ENCODE measurements around the gene MGRN1.

Gene MGRN1

DNA sequence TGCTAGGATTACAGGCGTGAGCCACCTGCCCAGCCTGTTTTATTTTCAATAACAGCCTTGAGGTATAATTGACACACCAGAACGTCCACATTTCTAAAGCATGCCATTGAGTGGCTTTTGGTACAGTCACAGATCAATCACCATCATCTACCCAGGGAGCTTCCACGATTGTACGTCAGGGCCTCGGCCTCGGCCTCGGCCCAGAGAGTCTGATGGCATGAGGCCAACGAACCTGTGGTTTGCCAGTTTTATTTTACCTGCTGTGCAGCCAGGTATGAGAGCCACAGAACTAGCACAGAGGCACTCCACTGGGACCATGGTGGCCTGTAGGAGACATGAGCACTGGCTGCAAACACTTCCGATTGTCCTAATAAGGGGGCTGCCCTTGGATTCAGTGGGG, 18.3 kb upstream of the MGRN1 start:
- no peak for DNase-seq

DNA sequence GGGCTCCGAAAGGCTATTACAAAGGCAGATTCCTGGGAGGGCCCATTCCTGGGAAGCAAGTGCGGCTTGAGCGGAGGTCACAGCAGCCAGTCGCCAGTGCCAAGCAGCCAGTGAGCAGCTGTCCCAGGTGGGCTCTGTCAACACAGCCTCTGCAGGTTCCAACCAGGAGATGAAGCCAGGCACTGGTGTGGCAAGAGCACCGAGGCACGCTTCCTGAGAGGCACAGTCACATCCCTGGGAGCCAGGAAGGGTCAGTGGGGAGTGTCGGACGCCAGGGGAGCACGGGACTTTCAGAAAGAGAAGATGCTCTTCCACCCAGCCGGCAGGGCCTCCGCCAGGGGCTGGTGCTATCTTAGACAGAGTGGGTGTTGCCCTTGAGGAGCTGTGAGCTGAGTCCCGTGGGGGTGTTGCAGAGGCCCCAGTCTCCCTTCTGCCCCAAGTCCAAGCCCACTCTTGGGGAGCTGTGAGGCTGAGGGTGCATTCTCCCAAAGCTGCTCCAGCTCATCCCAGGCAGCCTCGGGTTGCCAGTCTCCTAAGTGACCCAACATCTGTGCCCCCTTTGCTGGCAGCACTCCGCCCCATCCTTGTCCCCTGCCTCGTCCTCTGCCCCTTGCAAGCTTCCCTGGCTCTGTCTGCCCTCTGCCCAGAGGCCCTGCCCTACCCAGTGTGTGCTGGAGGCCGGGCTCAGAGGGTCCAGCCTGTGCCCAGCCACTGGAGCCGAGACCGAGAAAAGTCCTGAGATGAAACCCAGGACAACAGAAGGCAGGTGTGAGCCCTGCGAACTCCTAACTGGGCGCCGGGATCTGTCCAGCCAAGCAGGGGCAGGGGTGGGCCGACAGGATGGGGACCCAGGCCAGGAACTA, 16.6 kb upstream of the MGRN1 start:
- no peak for DNase-seq

DNA sequence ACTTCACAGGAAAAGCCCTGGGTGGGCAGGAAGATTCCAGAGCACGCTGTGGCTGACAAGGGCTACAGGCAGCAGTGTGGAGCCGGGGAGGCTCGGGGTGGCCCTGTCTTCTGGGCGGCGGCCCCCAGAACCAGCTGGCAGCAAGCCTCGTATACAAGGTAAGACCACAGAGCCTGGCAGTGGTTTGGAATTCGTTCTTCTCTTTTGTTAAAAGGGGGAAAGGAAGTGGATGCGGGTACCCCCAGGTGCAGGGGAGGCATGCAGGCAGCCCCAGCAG, 16.0 kb upstream of the MGRN1 start:
- no peak for DNase-seq

DNA sequence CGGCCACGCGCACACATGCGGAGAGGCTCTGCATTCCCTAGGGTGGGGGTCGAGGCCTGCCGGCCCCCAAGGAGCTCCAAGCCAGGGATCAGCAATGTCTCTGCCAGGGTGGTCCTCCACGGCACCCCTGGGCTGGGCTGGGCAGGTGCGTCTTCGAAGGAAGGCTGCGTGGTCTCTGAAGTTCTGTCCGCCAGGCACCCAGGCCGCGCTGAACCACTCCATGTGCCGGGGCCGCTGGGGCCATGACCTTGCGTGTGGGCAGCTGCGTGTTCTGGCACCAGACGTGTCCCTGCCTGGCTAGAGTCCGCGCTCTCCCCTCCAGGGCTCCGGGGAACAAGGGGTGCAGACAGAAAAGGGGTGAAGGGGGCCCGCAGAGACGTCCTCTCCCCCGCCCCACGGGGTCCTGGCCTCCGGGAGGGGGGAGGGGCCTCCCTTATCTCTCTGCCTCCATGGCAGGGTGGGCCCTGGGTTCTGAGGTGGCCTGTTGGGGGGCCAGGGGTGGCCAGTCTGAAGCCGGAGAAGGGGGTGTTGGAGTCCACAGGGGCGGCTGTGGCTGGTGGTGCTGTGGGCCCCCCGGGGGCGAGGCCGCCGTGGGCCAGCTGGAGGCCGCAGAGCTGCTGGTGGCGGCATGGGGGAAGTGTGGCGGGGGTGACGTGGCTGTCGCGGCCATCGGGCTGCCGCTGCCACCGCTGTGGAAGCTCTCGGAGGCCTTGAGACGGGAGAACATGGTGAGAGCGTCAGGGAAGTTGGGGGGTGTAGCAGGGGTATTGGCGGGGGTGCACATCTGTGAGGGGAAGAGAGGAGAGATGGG, 15.2 kb upstream of the MGRN1 start:
- no peak for DNase-seq

DNA sequence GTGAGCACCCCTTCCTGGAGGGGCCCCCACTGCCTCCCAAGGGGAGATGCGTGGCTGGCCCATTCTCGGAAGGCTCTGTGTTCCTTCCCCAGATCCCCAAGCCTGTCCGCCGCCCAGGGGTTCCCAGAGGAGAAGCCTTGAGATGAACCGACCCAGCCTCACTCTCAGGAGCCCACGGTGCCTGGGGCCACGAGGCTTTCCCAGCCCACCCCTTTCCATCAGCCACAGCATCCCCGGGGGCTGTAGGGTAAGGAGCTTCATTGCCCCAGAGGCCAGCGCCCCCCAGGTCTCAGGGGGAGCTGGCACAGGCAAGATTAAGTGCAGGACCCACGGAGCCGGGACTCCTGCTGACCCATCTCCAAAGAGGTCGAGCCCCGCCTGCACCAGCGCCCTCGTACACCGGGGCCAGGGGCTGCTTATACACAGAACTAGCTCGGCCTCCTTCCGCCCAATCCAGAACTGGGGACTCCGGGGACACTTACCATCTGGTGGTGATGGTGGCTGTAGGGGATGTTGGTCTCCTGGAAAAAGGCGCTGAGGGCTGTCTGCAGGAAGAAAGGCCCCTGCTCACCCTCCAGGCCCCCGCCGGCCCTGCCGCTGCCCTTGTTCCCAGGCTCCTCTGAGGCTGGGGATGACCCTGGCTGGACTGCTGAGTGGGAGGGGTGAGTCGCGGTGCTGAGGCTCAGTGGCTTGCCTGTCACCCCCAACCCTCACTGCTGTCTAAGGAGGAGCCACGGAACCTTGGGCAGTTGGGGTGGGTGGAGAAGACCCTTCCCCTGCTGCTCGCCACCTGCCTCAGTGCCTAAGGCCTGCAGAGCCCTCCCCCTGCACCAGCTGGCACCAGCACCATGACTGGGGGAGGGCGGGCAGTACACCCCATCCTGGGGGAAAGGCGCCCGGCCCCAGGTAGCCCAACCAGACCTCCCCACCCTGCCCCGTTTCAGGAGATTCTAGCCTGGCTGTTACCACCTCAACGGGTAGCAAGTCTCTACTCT, 14.3 kb upstream of the MGRN1 start:
- DNase-seq, result no peak

DNA sequence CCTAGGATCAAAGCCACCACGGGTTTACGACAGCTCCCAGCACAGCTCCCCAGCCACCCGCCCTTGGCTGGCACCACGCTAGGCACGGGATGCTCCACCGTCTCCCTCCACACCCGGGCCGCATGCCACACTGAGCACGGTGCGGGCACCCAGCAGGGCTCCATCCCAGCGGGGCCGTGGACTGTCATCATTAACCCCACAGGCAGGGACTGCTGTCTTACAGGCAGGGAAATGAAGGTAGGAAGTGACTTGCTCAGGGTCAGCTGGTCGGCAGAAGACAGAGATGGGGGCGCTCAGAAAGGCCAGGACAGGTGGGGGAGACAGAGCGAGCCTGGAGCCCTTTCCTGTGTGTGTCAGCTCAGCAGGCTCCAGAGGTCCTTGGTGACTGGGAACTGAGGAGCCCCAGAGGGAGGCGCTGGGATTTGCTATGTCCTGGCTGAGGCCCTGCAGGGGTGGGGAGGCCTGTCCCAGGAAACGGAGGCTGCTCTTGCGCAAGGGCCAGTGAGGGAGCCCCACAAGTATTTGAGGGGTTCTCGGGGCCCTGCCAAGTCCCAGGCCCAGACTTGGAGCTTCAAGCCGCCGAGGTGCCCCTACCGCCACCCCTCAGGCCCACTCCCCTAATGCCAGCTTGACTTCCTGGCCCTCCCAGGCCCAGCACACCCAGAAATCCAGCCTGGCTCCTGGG, 13.1 kb upstream of the MGRN1 start:
- no peak for DNase-seq

DNA sequence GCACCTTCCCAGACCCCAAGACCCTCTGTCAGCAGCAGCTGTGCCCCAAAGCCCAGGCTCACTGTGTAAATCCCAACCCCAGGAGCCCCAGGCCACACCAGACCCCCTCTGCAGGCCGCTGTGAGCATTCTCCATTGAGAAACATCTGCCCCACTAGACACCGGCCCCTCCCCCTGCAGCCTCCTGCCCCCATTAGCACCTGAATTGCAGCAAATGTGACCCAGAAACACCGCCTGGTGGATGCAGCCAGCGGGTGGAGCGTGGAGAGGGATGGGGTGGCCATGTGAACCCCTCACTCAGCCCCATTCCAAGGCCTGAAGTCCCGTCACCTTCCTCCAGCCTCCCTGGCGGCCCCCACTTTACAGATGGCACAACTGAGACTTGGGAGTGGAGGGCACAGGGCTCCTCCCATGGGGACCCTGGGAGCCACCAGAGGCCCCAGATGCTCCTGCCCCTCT, 12.1 kb upstream of the MGRN1 start:
- no peak for DNase-seq

DNA sequence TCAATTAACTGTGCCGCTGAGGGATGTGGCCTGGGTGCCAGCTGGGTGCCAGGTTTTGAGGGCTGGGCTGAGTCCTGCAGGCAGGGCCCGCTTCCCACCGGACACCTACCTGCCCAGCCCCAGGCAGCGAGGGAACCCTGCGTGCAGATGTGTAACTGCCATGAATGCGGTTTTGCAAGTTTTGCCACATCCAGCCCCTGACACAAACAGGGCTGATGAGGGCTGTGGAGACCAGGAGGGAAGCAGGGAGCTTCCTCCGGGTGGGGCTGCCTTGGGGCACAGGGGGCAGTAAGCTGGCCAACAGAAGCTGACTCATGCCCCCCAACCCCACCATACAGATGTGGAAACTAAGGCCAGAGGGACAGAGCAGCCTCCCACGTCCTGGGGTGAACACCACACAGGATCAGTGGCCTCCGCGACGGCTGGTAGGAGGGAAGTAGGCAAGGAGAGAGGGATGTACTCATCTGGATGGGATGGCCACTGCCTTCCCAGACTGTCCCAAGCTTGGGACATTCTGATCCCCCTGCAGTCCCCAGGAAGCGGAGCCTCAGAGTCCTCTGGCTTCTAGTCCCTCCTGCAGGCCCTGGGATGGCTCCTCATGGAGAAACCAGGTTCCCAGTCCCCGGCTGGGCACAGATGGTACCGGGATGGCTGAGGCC, 11.5 kb upstream of the MGRN1 start:
- no peak for DNase-seq

DNA sequence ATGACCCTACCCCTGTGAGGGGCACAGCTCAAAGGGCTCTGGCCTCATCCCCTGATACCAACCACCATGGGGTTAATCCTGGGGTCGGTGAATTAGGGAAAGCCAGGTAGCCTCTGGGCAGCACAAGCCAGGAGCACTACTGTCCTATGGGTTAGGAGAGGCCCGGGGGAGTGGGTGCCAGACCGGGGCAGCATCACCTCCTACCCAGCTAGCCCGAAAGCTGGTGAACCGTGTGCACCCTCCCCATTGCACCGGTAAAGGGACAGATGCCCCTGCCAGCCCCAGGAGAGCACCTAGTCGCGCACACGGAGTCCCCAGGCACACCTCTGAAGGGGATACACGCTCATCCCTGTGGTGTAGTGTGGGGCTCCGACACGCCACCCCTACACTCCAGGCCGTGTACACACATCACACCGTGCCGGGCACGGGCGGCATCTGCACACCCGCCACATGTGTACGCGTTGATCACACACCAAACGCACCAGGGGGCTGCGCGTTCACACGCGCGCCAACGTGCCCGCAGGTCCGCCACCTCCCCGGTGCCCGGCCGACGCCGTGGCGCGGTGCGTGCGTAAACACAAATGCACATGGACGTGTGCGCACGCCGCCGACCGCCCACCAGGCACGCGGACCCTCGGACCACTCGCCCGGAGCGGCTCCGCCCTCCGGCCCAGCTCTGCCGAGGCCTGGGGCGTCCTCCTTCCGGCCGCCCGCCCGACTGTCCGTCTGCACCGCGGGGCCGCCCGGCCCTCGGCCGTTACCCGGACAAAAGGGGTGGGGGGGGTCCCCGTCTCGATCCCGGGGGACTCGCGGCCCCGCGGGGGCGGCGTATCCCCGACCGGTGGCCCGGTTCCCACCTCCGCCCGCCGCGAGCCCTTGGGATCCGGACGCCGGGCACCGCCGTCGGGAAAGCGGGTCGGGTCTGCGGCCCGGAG, 10.7 kb upstream of the MGRN1 start:
- peak; percentile 71 for DNase-seq

DNA sequence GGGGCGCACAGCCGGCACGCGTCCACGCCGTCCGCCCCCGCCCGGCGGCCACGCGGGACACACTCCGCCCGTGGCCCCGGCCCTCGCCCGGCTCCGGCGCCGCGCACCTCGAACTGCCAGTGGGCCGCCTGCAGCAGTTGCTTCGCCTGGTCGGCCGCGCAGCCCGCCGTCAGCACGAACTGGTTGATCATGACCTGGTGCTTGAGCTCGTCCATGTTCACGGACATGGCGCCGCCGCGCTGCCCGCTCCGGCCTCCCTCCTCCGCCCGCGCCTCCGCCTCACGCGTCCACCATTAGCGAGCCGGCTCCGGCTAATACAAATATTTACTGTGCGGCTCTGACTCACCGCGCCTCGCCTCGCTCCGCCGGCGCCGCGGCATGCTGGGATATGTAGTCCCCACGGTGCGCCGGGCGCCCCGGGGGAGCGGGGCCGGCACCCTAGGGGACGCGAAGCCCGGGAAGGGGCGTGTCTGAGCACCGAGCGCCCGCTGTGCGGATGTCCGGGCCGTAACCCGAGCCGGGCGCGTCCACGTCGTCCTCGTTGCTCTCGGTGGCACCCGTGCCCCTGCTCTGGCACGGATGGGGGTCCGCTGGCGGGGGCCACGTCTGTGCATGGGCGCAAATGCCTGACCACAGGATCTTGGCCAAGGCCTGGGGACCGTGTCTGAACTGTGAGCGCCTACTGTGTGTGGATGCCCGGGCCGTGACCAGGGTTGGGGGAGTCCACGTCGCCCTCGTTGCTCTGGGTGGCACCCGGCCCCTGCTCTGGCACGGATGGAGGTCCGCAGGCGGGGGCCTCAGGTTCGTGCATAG, 9.8 kb upstream of the MGRN1 start, which contains the start of gene UBALD1:
Gene UBALD1, minus strand, starts transcription at position 318 of the 813 bp plus-strand sequence. Its CDS starts 91 bp downstream, at position 227.
- peak; percentile 93 for DNase-seq

DNA sequence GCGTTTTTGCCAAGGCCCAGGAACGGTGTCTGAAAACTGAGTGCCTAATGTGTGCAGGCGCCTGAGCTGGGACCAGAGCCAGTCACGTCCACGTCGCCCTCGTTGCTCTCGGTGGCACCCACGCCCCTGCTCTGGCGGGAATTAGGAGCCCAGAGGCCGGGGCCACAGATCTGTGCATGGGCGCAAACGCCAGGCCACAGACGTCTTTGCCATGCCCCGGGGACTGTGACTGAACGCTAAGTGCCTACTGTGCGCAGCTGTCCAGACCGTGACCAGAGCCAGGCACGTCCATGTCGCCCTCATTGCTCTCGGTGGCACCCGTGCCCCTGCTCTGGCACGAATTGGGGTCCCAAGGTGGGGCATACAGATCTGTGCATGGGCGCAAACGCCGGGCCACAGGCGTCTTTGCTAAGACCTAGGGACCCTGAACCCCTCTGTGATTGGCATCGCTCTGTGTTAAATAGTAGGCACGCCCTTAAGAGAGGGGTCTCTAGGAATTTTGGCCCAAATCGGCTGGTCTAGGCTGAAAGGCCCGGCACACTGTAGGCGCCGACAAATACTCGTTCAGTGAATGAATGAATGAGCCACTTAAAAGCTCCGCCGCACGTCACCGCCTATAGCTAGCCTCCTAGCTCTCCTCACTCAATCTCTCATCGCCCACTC, 9.1 kb upstream of the MGRN1 start:
- peak; percentile 69 for DNase-seq

DNA sequence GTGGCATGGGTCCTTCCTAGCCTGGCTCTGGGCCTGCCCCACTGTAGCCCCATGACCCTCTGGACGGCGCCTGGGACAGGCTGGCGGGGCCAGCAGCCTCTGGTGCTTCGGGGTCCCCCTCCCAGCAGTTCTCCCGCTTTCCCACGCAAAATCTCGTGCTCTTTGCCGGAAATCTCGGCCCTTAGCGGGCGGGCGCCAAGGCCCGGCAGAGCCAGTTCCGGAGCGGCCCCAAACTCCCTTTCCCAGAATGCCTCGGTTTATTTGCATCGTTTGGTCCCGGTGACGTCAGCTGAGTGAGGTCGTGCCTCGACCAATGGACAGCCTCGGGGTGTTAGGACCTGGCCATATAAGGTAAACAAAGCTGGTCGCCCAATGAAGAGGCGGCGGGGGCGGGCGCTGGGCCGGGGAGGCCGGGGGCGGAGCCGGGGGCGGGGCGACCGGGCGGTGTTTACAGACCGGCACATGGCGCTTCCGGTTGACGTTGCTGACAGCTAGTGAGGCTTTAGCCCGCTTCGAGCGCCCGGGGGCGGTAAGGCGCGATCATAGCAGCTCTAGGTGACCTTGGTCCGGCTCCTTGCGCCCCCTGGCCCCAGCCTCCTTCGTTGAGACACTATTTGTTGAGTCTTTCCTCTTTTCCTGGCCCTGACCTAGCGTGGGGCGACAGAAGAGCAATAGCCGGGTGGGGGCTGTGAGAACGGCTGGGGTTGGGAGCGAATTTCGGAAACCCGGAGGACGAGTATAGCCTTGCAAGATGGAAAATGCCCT, 8.4 kb upstream of the MGRN1 start:
- peak; percentile 99 for DNase-seq

DNA sequence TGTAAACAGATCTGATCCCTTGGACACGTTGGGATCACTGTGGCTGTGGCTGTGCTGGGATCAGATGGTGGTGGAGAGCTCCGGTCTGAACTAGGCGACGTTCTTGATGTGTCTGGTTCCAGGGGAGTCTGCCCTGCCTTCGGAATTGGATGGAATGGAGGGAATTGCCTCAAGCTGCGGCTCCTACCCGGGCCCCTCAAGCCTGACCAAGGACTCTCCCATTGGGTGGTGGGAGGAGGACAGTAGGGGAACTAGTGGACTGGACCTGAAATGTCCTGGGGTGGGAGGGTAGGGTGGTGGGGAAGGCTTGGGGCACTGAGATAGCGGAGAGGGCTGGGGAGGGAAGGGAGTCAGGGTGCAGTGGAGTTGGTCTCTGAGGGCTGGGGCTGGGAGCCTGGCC, 6.7 kb upstream of the MGRN1 start:
- no peak for DNase-seq

DNA sequence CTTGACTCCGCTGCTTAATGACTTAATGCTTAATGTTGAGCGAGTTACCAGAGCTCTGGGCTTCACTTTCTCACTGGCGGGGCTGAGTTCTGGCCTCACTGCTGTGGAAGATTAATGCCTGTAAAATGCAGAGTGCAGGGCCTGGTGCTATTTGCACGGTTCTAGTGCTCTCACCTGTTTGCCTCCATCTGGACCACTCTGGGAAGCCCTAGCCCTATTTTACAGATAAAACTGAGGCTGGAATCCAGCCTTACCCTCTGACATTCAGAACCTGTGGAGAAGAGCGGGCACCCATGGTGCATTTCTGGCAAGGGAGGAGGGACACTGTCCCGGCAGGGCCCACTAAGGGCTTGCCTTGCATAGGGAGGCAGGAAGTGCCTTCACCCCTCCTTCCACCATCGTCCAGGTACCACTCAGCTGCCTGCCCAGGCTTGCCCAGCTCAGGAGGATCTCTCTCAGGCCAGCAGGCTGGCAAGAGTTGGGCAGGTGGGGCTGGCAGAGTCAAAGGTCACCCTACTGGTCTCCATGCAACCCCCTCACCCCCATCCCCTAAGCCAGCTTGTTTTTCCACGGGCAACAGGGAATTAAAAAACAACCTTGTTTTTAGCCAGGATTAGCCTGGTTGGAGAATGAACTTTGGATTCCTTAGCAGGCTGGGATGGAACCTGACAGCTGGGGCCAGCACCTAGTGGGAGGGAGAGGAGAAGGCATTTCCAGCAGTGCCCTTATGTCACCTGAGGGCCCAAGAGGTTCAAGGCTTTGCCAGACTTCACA, 5.8 kb upstream of the MGRN1 start:
- DNase-seq, result no peak

DNA sequence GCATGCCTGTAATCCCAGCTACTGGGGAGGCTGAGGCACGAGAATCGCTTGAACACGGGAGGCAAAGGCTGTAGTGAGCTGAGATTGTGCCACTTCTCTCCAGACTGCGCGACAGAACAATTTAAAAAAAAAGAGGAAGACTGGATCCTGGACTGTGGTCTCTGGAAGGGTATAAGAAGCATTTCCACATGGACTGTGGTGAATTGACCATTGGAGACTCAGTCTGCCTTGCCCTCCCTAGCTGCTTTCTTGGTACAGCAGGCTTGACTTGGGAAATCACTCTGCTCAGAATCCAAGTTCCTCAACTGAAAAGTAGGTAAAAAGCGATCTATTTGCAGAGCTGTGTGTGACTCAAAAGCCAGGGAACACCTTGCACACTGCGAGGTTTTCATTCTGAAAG, 1.0 kb upstream of the MGRN1 start:
- no peak for DNase-seq

DNA sequence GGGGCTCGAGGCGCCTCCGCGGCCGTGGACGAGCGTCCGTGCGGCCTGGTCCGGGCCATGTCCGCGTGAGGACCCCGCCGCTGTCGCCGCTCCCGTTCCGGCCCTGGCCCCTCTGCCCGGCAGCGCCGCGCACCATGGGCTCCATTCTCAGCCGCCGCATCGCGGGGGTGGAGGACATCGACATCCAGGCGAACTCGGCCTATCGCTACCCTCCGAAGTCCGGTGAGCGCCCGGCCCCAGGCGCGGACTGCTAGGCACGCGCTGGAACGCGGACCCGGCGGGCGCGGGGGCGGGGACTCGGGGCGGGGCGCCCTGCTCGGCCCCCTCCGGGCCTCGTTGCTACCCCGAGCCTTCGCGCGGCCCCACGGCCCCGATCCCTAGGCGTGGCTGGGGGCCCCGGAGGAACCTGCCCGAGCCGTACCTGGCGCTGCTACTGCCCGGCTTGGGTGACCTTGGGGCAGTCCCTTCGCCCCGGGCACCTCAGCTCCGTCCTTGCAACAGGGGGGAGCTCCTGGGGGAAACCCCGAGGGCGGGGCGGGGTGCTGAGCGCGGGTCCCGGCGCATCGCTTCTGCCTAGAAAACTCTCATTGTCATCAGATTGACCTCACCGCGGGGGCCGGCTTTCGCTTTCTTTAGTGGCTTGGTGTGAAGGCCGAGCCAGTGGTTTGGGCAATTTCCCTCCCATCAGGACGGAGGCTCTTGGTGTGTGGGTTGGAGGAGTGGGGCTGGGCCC, 367 bp downstream of the MGRN1 start:
- DNase-seq, result peak; percentile 91
